GM12878 (cell line): ENCODE measurements around the gene VMP1.

ENCODE experiments used
- EGR1 ChIP-seq, 2 experiments: IDR thresholded peaks; 1 replicate in 1 of 2; 2 replicates in 1 of 2; pipeline ENCODE4 v1.6.1; 2011 to 2012; ENCODE audit warnings: low read depth in 2 of 2, low read length in 2 of 2, borderline replicate concordance in 1 of 2, mild to moderate bottlenecking in 1 of 2, moderate library complexity in 1 of 2
- FOXK2 ChIP-seq: fragments of 450-650 bp; IDR thresholded peaks from 2 replicates; pipeline ENCODE4 v1.6.1; 2017; ENCODE audit warnings: mild to moderate bottlenecking, moderate library complexity
- RAD51 ChIP-seq: fragments of 450-650 bp; IDR thresholded peaks from 2 replicates; pipeline ENCODE4 v1.6.1; 2016; ENCODE audit warnings: moderate library complexity, mild to moderate bottlenecking, inconsistent platforms
- TF ChIP-seq, protein P1 (sequence below): IDR thresholded peaks from 2 replicates; pipeline ENCODE4 v1.6.1; 2011; ENCODE audit warnings: mild to moderate bottlenecking, low read depth, low read length, moderate library complexity; ENCODE audit not compliant: insufficient replicate concordance
- TF ChIP-seq, protein P2 (sequence below): IDR thresholded peaks from 2 replicates; pipeline ENCODE4 v1.6.1; 2012; ENCODE audit warnings: low read length, inconsistent platforms
- TF ChIP-seq, protein P3 (sequence below): IDR thresholded peaks from 2 replicates; pipeline ENCODE4 v1.6.1; 2012; ENCODE audit warnings: low read depth, low read length, improper control_type of control experiment

DNA sequence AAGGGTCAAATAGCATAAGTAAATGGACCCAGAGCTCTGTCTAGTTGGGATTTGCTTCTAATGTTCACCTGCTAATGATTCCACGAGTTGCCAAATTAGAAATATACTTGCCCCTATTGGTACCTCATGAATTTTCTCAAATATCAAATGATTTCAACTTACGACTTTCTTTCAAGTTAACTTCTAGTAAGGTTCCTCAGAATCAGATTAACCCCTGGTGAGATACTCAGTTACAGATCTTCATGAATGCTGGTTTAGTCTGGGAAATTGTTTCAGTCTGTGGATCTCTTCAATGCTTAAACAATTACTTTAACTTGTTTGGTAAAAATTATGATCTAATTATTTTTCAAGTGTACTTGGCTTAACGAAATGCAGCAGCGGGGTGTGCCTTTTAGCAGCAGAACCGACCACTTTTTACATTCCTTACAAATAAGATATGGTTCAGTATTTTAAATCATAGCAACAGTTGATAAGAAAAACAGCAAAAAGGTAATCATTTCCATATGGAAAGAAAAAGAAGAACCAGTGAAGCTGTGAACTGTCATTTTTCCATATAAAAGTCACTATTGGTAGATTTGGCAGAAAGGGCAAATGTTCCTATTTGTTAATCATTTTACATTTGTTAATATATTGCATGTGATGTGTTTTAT lies 150.8 kb downstream of the VMP1 start:
- TF ChIP-seq, protein P1, sequence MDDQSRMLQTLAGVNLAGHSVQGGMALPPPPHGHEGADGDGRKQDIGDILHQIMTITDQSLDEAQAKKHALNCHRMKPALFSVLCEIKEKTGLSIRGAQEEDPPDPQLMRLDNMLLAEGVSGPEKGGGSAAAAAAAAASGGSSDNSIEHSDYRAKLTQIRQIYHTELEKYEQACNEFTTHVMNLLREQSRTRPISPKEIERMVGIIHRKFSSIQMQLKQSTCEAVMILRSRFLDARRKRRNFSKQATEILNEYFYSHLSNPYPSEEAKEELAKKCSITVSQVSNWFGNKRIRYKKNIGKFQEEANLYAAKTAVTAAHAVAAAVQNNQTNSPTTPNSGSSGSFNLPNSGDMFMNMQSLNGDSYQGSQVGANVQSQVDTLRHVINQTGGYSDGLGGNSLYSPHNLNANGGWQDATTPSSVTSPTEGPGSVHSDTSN = no peak
- TF ChIP-seq EGR1 (IDR thresholded peaks at IDR 0.05; ENCODE audit: borderline replicate concordance in 1 of 2, low read depth in 2 of 2, low read length in 2 of 2) (no peak), FOXK2 (no peak), RAD51 (no peak)
- TF ChIP-seq, protein P2, sequence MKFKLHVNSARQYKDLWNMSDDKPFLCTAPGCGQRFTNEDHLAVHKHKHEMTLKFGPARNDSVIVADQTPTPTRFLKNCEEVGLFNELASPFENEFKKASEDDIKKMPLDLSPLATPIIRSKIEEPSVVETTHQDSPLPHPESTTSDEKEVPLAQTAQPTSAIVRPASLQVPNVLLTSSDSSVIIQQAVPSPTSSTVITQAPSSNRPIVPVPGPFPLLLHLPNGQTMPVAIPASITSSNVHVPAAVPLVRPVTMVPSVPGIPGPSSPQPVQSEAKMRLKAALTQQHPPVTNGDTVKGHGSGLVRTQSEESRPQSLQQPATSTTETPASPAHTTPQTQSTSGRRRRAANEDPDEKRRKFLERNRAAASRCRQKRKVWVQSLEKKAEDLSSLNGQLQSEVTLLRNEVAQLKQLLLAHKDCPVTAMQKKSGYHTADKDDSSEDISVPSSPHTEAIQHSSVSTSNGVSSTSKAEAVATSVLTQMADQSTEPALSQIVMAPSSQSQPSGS = no peak
- TF ChIP-seq, protein P3, sequence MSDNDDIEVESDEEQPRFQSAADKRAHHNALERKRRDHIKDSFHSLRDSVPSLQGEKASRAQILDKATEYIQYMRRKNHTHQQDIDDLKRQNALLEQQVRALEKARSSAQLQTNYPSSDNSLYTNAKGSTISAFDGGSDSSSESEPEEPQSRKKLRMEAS = no peak
